A673 (cell line): ENCODE results near the gene TNIP3. TPM values are rescaled to one million over a fixed set of nuclear protein-coding genes. Genes with fewer than 3 reads are reported as not detected.
A peak's percentile ranks its signal among the peaks of the same experiment; 100 is the strongest.

Experiments
- BruUV-seq: library from RNA; stranded (reverse); fragments of 400-500 nt; replicated peaks from 2 replicates; lab custom pipeline; 2021; lab: Mats Ljungman, UMichigan
- CTCF ChIA-PET: fragments of 300-600 bp; sonication (Branson Sonifier 250); formaldehyde crosslinking; loops from one replicate; lab custom pipeline; 2022; ENCODE audit warnings: antibody characterized with exemption; lab: Charles Lee
- POLR2A ChIA-PET: fragments of 300-600 bp; sonication (Branson Sonifier 250); formaldehyde crosslinking; loops from one replicate; lab custom pipeline; 2022; ENCODE audit warnings: antibody characterized with exemption; ENCODE audit not compliant: low non-redundant PET; lab: Charles Lee
- DNase-seq: peaks from one replicate; pipeline ENCODE4 v3.0.0-alpha.2; 2015; ENCODE audit warnings: low spot score
- H3K27ac ChIP-seq: fragments of 200-600 bp; sonication (generic); 2 replicates; pipeline ENCODE4 v1.5.1; 2016; ENCODE audit warnings: mixed run types, low read depth, mild to moderate bottlenecking, mixed read lengths, antibody characterized with exemption, low read length; ENCODE audit not compliant: poor library complexity, severe bottlenecking
- H3K27me3 ChIP-seq: fragments of 200-600 bp; sonication (generic); replicated peaks from 2 replicates; pipeline ENCODE4 v1.6.1; 2017; ENCODE audit warnings: mixed run types, low read depth, mild to moderate bottlenecking, mixed read lengths, antibody characterized with exemption, low read length; ENCODE audit not compliant: insufficient read depth, poor library complexity
- H3K36me3 ChIP-seq: fragments of 200-600 bp; sonication (generic); 2 replicates; pipeline ENCODE4 v1.6.1; 2016; ENCODE audit warnings: mixed run types, mild to moderate bottlenecking, mixed read lengths, antibody characterized with exemption, low read length; ENCODE audit not compliant: insufficient read depth, poor library complexity, severe bottlenecking
- H3K4me1 ChIP-seq: fragments of 200-600 bp; sonication (generic); 2 replicates; pipeline ENCODE4 v1.6.1; 2017; ENCODE audit warnings: mixed run types, mild to moderate bottlenecking, mixed read lengths, antibody characterized with exemption, low read length; ENCODE audit not compliant: insufficient read depth, poor library complexity, severe bottlenecking
- H3K4me3 ChIP-seq: fragments of 200-600 bp; sonication (generic); 2 replicates; pipeline ENCODE4 v1.5.1; 2016; ENCODE audit warnings: low read depth, mixed run types, mild to moderate bottlenecking, mixed read lengths, low read length; ENCODE audit not compliant: poor library complexity, severe bottlenecking
- H3K9me3 ChIP-seq: fragments of 200-600 bp; sonication (generic); 2 replicates; pipeline ENCODE4 v1.6.1; 2016; ENCODE audit warnings: mixed run types, low read depth, mild to moderate bottlenecking, mixed read lengths, antibody characterized with exemption, low read length; ENCODE audit not compliant: poor library complexity, severe bottlenecking
- EZH2 ChIP-seq: fragments of 200-600 bp; sonication (generic); IDR thresholded peaks from 2 replicates; pipeline ENCODE4 v1.6.1; 2017; ENCODE audit warnings: borderline replicate concordance, low read depth, mild to moderate bottlenecking, mixed read lengths, antibody characterized with exemption, low read length; ENCODE audit not compliant: poor library complexity, severe bottlenecking
- intact Hi-C: fragments of 100-400 bp; cut with micrococcal nuclease; formaldehyde crosslinking; loops from one replicate; pipeline ENCODE4 v1.10.0; 2022; ENCODE audit not compliant: unreplicated experiment
- total RNA-seq: library from RNA; stranded (reverse); gene quantifications from 2 replicates; pipeline ENCODE4 v1.2.3, GENCODE V29; 2021
- TF ChIP-seq, protein P1 (sequence below): fragments of 300-800, 200-600 bp; sonication (generic); conservative IDR thresholded peaks from 2 replicates; pipeline ENCODE4 v1.5.1; 2017; ENCODE audit warnings: low read depth, mild to moderate bottlenecking, antibody characterized with exemption, low read length, moderate library complexity, mixed read lengths

TNIP3 gene
- total RNA-seq, 1 experiment from 2014 or later: 0.58 TPM

DNA sequence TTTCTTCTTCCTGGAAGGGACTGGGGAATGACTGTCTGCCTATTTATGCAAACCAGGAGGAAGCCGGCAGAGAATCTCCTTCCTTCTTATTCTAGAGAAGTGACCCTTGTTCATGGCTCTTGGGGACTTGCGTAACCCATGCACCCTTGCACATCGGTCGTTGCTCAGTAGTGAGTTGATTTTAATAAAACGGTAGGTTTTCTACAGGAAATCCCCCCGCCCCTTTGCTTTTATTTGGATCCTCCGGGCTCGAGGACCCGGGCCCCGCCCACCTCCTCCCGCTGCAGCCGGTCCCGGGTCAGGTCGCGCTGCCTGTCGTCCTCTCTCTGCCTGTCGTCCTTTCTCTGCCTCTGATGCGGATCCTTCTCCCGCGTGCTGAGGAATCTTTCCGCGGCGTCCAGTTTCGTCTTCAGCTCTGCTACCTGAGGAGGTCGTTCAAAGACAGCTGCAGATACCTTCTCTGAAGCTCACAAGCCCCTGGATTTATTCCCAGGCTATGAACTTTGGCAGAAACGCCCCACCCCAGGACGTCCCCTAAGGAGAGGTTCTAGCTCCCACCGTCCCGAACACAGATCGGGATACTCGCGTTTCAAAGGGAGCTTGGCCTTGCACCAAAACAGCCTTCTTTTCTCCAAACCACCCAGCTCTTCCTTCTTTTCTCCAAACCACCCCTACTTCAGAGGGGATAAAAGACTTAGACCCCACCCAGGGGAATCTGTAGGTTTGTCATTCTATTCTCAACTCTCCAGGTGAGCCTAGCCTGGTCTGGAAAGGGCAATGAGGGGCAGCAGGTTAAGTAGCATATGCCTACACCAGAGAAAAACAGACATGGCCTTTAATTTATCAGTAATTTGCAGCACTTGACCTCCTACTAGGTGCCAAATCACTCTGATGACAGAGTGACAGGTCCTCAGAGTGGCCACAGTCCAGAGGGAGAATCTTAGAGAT lies 7.0 kb downstream of the TNIP3 start:
- CTCF ChIA-PET: no interaction called here
- Histone ChIP-seq H3K27me3 (no peaks in the 10 kb centered on the region), H3K9me3 (no peaks in the 10 kb centered on the region), H3K36me3 (no peaks in the 10 kb centered on the region), H3K27ac (no peak overlapping the region), H3K4me3 (peak overlapping the region; percentile 48), H3K4me1 (peaks cover 21% of the 10 kb centered on the region)
- BruUV-seq: no TSS peak
- TF ChIP-seq EZH2: no peak
- TF ChIP-seq, protein P1, sequence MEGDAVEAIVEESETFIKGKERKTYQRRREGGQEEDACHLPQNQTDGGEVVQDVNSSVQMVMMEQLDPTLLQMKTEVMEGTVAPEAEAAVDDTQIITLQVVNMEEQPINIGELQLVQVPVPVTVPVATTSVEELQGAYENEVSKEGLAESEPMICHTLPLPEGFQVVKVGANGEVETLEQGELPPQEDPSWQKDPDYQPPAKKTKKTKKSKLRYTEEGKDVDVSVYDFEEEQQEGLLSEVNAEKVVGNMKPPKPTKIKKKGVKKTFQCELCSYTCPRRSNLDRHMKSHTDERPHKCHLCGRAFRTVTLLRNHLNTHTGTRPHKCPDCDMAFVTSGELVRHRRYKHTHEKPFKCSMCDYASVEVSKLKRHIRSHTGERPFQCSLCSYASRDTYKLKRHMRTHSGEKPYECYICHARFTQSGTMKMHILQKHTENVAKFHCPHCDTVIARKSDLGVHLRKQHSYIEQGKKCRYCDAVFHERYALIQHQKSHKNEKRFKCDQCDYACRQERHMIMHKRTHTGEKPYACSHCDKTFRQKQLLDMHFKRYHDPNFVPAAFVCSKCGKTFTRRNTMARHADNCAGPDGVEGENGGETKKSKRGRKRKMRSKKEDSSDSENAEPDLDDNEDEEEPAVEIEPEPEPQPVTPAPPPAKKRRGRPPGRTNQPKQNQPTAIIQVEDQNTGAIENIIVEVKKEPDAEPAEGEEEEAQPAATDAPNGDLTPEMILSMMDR: no peak
- intact Hi-C loops: no loop called here
- POLR2A ChIA-PET: no interaction called here
- DNase-seq: peak; percentile 62

DNA sequence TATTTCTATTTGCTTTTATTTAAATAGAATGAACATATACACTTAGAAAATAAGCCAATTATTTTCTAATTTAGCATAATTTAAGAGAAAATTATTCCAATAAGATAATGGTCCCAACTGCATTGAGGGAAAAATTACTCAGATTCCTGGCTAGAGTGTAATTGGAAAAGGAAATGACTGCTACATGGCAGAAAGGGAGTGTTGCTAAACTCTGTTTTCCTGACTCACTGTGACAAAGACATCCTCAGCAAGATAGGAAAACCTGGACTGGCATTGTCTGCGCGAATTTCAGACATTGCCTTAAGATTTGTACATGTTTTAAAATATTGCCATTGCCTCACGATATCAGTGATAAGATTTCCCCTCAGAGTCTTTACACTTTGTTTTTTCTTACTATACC lies 8.2 kb downstream of the TNIP3 start:
- intact Hi-C loops: no loop called here
- Histone ChIP-seq H3K27ac (peak overlapping the region; percentile 53), H3K36me3 (no peaks in the 10 kb centered on the region), H3K27me3 (no peaks in the 10 kb centered on the region), H3K4me1 (peaks cover 21% of the 10 kb centered on the region), H3K4me3 (peak overlapping the region; percentile 48), H3K9me3 (no peaks in the 10 kb centered on the region)
- POLR2A ChIA-PET: interaction anchor here (0.7 kb wide), 1 partner anchor 1555 kb away, joined by 3 read pairs; no protein-coding TSS in a partner anchor
- peak; percentile 91 for DNase-seq
- TF ChIP-seq EZH2: no peak
- TF ChIP-seq, protein P1: no peak
- CTCF ChIA-PET: no interaction called here
- BruUV-seq: no TSS peak

DNA sequence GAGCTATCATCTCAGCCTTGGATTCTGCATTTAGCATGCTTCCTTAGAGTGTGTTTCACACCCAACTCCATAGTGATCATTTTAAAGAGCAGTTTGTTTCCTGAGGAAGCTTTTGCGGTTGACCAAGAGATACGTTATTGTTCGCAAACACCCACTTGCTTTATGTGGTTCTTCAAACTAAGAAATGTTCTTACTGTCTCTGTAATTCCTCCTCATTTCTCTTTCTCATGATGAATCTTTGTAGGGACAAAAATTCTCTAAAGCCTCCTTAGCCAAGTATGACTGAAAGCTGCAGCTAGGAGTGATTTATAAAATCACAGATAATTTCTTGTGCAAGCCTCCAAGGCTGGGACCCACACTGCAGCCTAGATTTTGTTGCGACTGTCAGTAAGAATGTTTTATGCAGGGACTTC lies 10.0 kb downstream of the TNIP3 start:
- H3K4me3 ChIP-seq: no peak overlapping the region
- peaks cover 21% of the 10 kb centered on the region for H3K4me1 ChIP-seq
- ChIA-PET CTCF (no interaction called here), POLR2A (no interaction called here)
- no peaks in the 10 kb centered on the region for H3K36me3 ChIP-seq
- BruUV-seq: no TSS peak
- H3K27me3 ChIP-seq: no peaks in the 10 kb centered on the region
- DNase-seq: no peak
- no peaks in the 10 kb centered on the region for H3K9me3 ChIP-seq
- intact Hi-C loops: no loop called here
- no peak for TF ChIP-seq EZH2
- TF ChIP-seq, protein P1: no peak
- H3K27ac ChIP-seq: no peak overlapping the region
